ENCODE measurements around the gene HCFC1R1. TPM values are rescaled to one million over a fixed set of nuclear protein-coding genes. Genes with fewer than 3 reads are reported as not detected.

The HCFC1R1 gene
- polyA plus RNA-seq, 1 experiment: 51.6 TPM

DNA sequence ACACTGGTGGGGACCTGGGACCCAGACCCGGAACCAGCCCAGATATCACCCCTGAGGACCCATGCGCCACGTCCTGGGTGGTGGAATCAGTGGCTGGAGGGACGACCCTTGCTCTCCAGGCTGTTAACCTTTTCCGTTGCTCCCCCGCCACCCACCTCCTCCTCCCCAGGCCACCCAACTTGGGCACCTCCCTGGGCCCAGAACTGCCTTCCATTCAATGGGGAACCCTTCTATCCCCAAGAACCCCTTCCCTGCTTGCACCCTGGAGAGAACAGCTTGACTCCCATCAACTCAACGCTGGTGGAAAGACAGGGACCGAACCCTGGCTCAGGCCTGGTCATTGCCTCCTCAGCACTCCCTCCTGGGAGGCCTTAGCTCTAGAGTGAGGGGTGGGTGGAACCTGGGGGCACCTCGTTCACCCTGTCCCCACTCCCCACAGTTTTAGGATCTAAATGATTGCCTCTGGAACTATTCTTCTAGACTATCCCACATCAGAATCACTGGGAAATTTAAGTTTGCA is 36.0 kb upstream of the HCFC1R1 start:
- no peak for DNase-seq (ENCODE audit: low read depth, low spot score)
- POLR2A ChIA-PET: no interaction called here
- H3K4me3 ChIP-seq (ENCODE audit: low read depth, low read length): peak overlapping the region; percentile 57
- no peaks in the 10 kb centered on the region for H3K27me3 ChIP-seq (ENCODE audit: control insufficient read depth, insufficient read depth, low read length)
- no peaks in the 10 kb centered on the region for H3K9me3 ChIP-seq (ENCODE audit: control insufficient read depth, insufficient read depth, low read length)
- CTCF ChIA-PET: interaction anchor here (0.6 to 2.7 kb wide), 19 partner anchors 11 to 1442 kb away, joined by 3 to 57 read pairs (median 5); no protein-coding TSS in a partner anchor
- peak overlapping the region; percentile 57 for H3K27ac ChIP-seq (ENCODE audit: low read depth, low read length)
- TF ChIP-seq, protein P1, sequence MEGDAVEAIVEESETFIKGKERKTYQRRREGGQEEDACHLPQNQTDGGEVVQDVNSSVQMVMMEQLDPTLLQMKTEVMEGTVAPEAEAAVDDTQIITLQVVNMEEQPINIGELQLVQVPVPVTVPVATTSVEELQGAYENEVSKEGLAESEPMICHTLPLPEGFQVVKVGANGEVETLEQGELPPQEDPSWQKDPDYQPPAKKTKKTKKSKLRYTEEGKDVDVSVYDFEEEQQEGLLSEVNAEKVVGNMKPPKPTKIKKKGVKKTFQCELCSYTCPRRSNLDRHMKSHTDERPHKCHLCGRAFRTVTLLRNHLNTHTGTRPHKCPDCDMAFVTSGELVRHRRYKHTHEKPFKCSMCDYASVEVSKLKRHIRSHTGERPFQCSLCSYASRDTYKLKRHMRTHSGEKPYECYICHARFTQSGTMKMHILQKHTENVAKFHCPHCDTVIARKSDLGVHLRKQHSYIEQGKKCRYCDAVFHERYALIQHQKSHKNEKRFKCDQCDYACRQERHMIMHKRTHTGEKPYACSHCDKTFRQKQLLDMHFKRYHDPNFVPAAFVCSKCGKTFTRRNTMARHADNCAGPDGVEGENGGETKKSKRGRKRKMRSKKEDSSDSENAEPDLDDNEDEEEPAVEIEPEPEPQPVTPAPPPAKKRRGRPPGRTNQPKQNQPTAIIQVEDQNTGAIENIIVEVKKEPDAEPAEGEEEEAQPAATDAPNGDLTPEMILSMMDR (IDR thresholded peaks at IDR 0.05; ENCODE audit: low read depth, low read length): no peak

GRCh38 chr16:3059041-3059722 is 35.4 kb upstream of the HCFC1R1 start:
- POLR2A ChIA-PET: interaction anchor here (0.7 to 1.1 kb wide), 4 partner anchors 36 to 107 kb away, joined by 3 to 4 read pairs (median 3); partner anchors contain the start of genes HCFC1R1, THOC6 and ZNF213
- no peaks in the 10 kb centered on the region for H3K27me3 ChIP-seq (ENCODE audit: control insufficient read depth, insufficient read depth, low read length)
- peak overlapping the region; percentile 57 for H3K27ac ChIP-seq (ENCODE audit: low read depth, low read length)
- TF ChIP-seq, protein P1 (IDR thresholded peaks at IDR 0.05; ENCODE audit: low read depth, low read length): peak; percentile 61
- peak; percentile 33 for DNase-seq (ENCODE audit: low read depth, low spot score)
- H3K9me3 ChIP-seq (ENCODE audit: control insufficient read depth, insufficient read depth, low read length): no peaks in the 10 kb centered on the region
- CTCF ChIA-PET: interaction anchor here (0.6 to 2.7 kb wide), 25 partner anchors 10 to 167 kb away, joined by 3 to 57 read pairs (median 5); no protein-coding TSS in a partner anchor
- peak overlapping the region; percentile 79 for H3K4me3 ChIP-seq (ENCODE audit: low read depth, low read length)

GRCh38 chr16:3058139-3059030 is 34.6 kb upstream of the HCFC1R1 start:
- H3K27ac ChIP-seq (ENCODE audit: low read depth, low read length): no peak overlapping the region
- ChIA-PET CTCF (interaction anchor here (0.5 to 2.7 kb wide), 14 partner anchors 10 to 184 kb away, joined by 3 to 57 read pairs (median 6); no protein-coding TSS in a partner anchor), POLR2A (interaction anchor here (0.5 to 1.1 kb wide), 5 partner anchors 35 to 129 kb away, joined by 3 to 4 read pairs (median 3); partner anchors contain the start of genes HCFC1R1, OR1F1, THOC6 and ZNF213)
- TF ChIP-seq, protein P1 (IDR thresholded peaks at IDR 0.05; ENCODE audit: low read depth, low read length): no peak
- no peak for DNase-seq (ENCODE audit: low read depth, low spot score)
- peak overlapping the region; percentile 79 for H3K4me3 ChIP-seq (ENCODE audit: low read depth, low read length)
- no peaks in the 10 kb centered on the region for H3K9me3 ChIP-seq (ENCODE audit: control insufficient read depth, insufficient read depth, low read length)
- no peaks in the 10 kb centered on the region for H3K27me3 ChIP-seq (ENCODE audit: control insufficient read depth, insufficient read depth, low read length)

DNA sequence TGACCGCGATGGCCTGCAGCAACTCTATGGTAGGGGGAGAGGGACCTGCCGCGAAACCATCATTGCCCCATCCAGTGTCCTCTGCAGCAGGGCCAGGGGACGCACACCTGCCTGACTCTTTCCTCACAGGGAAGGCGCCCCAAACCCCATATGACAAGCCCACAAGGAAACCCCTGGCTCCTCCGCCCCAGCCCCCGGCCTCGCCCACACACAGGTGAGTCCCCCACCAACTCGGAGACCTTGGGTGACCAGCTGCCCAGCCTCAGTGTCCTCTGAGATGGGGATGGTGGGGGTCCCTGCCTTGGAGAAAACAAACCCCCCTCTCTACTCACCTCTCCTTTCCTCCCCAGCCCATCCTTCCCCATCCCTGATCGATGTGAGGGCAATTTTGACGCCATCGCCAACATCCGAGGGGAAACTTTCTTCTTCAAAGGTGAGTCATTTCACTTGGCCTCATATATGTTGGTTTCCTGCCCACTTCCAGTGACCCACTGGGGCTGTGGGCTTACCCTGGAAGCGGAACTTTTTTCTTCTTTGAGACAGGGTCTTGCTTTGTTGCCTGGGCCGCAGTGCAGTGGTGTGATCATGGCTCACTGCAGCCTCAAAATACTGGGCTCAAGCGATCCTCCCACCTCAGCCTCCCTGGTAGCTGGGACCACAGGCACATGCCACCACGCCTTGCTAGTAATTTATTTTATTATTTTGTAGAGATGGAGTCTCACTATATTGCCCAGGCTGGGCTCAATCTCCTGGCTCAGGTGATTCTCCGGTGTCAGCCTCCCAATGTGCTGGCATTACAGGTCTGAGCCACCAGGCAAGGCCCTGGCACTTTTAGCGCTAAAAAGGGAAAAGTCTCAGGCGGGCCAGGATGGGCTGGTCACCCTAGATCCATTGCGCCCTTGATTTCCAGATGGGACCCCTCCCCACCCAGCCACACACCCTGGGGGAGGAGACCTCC is 33.7 kb upstream of the HCFC1R1 start:
- CTCF ChIA-PET: interaction anchor here (1.2 kb wide), 1 partner anchor 65 kb away, joined by 4 read pairs; no protein-coding TSS in a partner anchor
- POLR2A ChIA-PET: no interaction called here

More for the DNA sequence above, 33.7 kb upstream of the HCFC1R1 start:
- TF ChIP-seq, protein P1 (IDR thresholded peaks at IDR 0.05; ENCODE audit: low read depth, low read length): no peak
- DNase-seq (ENCODE audit: low read depth, low spot score): no peak
- Histone ChIP-seq H3K4me3 (ENCODE audit: low read depth, low read length) (peak overlapping the region; percentile 79; the same call in 1 of the 2 replicates), H3K27ac (ENCODE audit: low read depth, low read length) (no peak overlapping the region), H3K27me3 (ENCODE audit: control insufficient read depth, insufficient read depth, low read length) (no peaks in the 10 kb centered on the region), H3K9me3 (ENCODE audit: control insufficient read depth, insufficient read depth, low read length) (no peaks in the 10 kb centered on the region)
